KG1 (cell line): ENCODE data around the gene USP14.

Experiments
- DNase-seq: peaks from one replicate; lab custom pipeline; 2025; lab: John Stamatoyannopoulos, UW

The USP14 gene

GRCh38 chr18:227902-228301 is 69.5 kb downstream of the USP14 start:
- DNase-seq: no peak

GRCh38 chr18:228586-228985 is 70.2 kb downstream of the USP14 start:
- no peak for DNase-seq

- DNase-seq: no peak
Measured at GRCh38 chr18:231563-231962, 73.2 kb downstream of the USP14 start.

- no peak for DNase-seq
Measured at GRCh38 chr18:240175-240574, 81.8 kb downstream of the USP14 start.

GRCh38 chr18:245282-245847 is 87.0 kb downstream of the USP14 start:
- DNase-seq: no peak

- no peak for DNase-seq
Measured at GRCh38 chr18:248053-248452, 89.7 kb downstream of the USP14 start.

GRCh38 chr18:250685-251084 is 92.3 kb downstream of the USP14 start:
- no peak for DNase-seq

GRCh38 chr18:251572-251971 is 93.2 kb downstream of the USP14 start:
- no peak for DNase-seq

- no peak for DNase-seq
Measured at GRCh38 chr18:253121-253520, 94.8 kb downstream of the USP14 start.

GRCh38 chr18:255171-255570 is 96.8 kb downstream of the USP14 start:
- DNase-seq: no peak

GRCh38 chr18:260547-260946 is 102.2 kb downstream of the USP14 start:
- no peak for DNase-seq

GRCh38 chr18:261398-262073 is 103.2 kb downstream of the USP14 start:
- no peak for DNase-seq
